ENCODE results near the gene PTPN21. TPM values are rescaled to one million over a fixed set of nuclear protein-coding genes. Genes with fewer than 3 reads are reported as not detected.

Gene PTPN21
- total RNA-seq, 1 experiment from 2014 or later, result 3.8 TPM

DNA sequence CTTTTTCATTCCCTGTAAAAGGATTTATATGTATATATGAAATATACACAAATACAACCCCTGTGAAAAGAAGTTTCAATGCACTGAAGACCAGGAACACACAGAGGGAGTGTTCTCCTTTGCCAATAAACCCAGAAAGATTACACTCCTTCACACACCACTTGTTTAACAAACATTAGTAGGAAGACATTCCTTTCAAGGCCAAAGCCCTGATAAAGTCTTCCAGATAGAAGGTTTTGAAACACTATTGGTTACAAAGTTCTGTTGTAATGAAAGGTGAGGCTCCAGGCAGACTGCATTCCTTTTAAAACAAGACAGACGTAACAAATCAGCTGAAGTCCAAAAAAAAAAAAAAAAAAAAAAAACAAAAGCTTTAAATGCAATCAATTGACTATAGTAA, 81.0 kb downstream of the PTPN21 start:
- DNase-seq (ENCODE audit: low read depth), result no peak

- peak; percentile 11 for DNase-seq (ENCODE audit: low read depth)
Measured at GRCh38 chr14:88470542-88471440, 84.0 kb downstream of the PTPN21 start.

DNA sequence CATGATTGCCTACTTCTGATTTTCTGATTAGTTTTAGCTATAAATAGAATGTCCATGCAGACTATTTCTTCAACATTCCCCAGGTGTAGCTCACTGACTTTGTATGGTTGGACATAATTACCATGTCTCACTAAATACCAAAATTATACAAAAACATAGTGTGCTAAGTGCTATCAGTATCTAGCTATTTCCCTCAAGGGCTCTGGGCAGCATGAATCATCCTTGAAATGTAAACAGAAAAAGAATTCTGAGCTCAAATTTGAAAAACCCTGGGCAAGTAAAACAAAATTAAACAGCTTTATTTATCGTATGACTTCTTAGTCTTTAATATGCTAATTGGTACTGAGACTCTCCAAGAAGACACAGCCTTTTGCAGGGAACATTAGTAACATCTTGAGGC, 86.4 kb downstream of the PTPN21 start:
- DNase-seq (ENCODE audit: low read depth), result peak; percentile 8

- peak; percentile 21 for DNase-seq (ENCODE audit: low read depth)
Measured at GRCh38 chr14:88463318-88463717, 91.5 kb downstream of the PTPN21 start.

DNA sequence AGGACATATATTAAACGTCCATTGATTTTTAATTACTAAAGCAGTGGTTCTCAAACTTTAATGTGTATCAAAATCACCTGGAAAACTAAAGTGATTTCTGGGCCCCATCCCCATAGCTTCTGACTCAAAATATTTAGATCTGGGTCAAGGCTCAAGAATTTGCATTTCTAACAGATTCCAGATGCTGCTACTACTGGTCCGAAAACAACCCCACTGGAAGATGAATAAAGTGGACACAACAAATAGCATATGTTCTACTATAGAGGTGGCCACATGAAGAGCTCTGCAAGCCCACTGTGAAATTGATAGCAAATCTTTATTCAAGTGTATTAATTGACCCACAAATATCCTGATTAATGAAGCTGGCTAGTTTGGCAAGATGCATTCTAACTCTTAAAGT, 99.9 kb downstream of the PTPN21 start:
- DNase-seq (ENCODE audit: low read depth), result no peak

GRCh38 chr14:88452231-88452630, 102.6 kb downstream of the PTPN21 start:
- DNase-seq (ENCODE audit: low read depth), result peak; percentile 21

- no peak for DNase-seq (ENCODE audit: low read depth)
Measured at GRCh38 chr14:88439088-88439487, 115.7 kb downstream of the PTPN21 start.

DNA sequence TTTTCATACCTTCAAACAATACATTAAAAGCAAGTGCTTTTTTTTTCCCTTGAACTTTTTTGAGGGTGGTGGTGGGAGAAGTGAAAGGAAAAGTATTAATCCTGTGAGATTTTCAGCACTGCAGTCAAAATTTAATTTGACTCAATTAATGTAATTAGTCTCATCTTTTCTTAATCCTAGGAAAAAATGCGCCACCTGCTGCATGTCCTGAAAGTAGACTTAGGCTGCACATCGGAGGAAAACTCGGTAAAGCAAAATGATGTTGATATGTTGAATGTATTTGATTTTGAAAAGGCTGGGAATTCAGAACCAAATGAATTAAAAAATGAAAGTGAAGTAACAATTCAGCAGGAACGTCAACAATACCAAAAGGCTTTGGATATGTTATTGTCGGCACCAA, 117.1 kb downstream of the PTPN21 start:
- no peak for DNase-seq (ENCODE audit: low read depth)

DNA sequence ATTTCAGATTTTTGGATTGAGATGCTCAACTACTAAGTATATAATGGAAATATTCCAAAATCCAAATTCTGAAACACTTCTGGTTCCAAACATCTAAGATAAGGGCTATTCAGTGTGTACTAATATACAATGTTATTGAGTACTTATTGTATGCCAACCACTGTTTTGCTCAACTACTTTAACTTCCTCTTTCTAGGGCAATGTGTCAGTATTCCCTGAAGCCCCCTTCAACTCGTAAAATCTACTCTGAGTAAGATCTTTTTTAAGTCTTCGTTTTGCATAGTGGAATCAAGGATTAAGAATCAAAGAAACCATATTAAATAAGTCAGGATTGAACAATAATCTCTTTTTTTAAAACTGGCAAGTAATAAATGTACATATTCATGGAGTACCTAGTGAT, 123.8 kb downstream of the PTPN21 start:
- DNase-seq (ENCODE audit: low read depth), result no peak

- no peak for DNase-seq (ENCODE audit: low read depth)
Measured at GRCh38 chr14:88426271-88426670, 128.5 kb downstream of the PTPN21 start.

DNA sequence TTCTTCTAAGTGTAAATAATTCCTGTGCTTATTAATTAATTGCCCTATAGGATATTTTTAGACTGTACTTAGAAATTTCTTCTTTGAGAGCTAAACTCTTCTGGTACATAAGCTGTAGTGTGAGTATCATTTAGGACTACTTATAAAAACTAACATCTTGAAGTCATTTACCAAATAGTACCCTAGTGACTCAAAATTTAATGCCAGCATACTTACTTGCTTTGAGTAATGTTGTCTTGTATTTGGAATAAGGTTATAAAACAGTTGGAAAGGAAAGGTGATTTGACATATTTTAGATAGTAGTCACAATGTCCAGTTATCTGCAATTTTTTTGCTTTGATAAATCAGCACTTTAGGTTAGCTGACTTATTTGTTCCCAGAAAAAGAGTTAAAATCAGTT, 130.2 kb downstream of the PTPN21 start:
- no peak for DNase-seq (ENCODE audit: low read depth)

DNA sequence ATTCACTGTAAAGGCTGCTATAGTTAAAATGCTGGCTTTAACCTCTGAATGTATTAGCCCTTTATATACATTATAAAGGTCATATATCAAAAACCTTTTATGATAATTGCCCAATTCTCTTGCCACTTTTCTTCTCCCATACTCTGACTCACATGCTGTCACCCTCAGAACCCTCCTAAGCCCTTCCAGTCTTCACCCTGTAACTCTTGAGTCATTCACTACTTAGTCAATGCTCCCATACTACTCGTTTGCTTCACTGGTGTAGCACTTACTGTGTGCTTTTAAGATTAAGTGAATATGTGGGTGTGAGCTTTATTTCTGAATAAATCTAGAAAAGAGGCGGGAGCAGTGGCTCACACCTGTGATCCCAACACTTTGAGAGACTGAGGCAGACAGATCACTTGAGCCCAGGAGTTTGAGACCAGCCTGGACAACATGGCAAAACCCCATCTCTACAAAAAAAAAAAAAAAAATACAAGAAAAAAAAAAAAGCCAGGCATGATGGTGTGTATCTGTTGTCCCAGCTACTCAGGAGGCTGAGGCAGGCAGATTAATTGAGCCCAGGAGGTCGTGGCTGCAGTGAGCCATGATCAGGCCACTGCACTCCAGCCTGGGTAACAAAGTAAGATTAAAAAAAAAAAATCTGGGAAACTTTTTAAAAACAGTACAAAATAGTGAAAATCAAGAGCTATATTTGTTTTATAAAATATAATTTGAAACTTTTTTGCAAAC, 131.7 kb downstream of the PTPN21 start:
- peak; percentile 82 for DNase-seq (ENCODE audit: low read depth)

DNA sequence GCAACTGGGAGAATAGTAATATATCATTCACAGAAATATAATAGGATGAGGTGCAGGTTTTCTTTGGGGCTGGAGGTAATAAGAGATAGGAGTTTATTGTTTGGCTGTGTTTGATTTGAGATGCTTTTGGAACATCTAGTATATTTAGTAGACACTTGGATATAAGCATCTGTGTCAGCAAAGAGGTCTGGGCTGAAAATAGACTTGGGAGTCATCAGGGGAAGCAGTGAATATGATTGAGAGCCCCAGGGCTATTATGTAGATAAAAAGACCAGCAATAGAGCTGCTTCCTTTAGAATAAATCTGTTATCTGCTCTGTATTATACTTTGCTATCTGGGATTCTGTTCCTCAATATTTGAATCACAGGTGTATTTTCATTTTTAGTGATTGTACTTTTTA, 132.8 kb downstream of the PTPN21 start:
- DNase-seq (ENCODE audit: low read depth), result no peak

GRCh38 chr14:88421286-88421685, 133.5 kb downstream of the PTPN21 start:
- no peak for DNase-seq (ENCODE audit: low read depth)

DNA sequence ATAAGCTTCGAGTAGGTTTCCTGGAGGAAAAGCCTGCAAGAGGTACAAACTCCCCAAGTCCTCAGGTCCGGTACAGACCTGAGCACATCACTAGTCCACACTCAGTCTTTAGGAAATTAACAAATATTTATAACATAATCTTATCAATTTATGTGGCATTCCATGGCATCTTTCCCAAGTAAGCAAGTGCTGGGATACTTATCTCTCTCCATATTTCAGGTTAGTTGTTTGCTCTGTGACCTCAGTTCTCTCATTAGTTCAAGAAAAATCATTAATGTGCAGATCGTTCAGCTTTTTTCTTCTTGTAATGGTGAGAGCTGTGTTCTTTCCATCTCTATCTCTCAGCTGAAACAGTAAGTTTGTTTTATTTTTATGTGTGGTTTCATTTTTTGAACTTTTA, 134.6 kb downstream of the PTPN21 start:
- DNase-seq (ENCODE audit: low read depth), result no peak

GRCh38 chr14:88417594-88417993, 137.2 kb downstream of the PTPN21 start:
- no peak for DNase-seq (ENCODE audit: low read depth)

Small RNA genes lying within 50 kb of the gene (small RNA-seq; reads per million reads assigned to genes)
- not detected for gene RNU4-22P

Other genes starting within 250 kb of the PTPN21 start
- gene KCNK10, start 231.7 kb downstream of the PTPN21 start, total RNA-seq (2014; rRNA removed; shearing (Covaris generic)), result not detected in 2 replicates
- gene SPATA7, start 169.3 kb downstream of the PTPN21 start, total RNA-seq (2014; rRNA removed; shearing (Covaris generic)), result 3.5 and 7.2 TPM in 2 replicates
- 70.3 and 78.4 TPM in 2 replicates for gene ZC3H14, start 8.0 kb upstream of the PTPN21 start, total RNA-seq (2014; rRNA removed; shearing (Covaris generic))
- 1.5 and 2.0 TPM in 2 replicates for gene EML5, start 237.9 kb upstream of the PTPN21 start, total RNA-seq (2014; rRNA removed; shearing (Covaris generic))